ENCODE measurements around the gene DERL3. TPM values are rescaled to one million over a fixed set of nuclear protein-coding genes. Genes with fewer than 3 reads are reported as not detected.

DERL3 gene
- total RNA-seq, 2 experiments from 2014 or later: 8.1 to 9.7 TPM

DNA sequence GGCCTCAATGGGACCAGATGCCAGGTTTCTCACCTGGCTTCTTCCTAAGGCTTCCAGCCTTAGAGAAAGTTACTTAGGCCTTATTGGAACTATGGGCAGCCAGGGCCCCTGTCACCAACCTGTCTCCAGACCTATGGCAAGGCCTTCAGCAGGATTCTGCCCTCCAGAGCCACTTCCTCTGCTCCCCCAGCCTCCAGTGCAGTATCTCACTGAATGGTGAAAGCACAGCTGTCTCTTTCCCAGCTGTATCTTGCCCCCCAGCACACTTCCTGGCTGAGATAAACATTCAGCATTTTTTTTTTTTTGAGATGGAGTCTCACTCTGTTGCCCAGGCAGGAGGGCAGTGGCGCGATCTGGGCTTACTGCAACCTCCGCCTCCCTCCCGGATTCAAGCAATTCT, 20.4 kb upstream of the DERL3 start:
- Mint-ChIP-seq H3K27me3 (no peaks in the 10 kb centered on the region), H3K27ac (no peak overlapping the region), H3K4me3 (peak overlapping the region; percentile 89), H3K4me1 (ENCODE audit: low read depth) (peaks cover 17% of the 10 kb centered on the region), H3K9me3 (no peaks in the 10 kb centered on the region), H3K36me3 (no peaks in the 10 kb centered on the region)
- ChIA-PET CTCF (interaction anchor here (0.6 to 4.1 kb wide), 6 partner anchors 9 to 945 kb away, joined by 3 to 50 read pairs (median 4); partner anchors contain the start of gene MIF), POLR2A (interaction anchor here (3.4 kb wide), 1 partner anchor 35 kb away, joined by 18 read pairs; the partner anchor contains the start of gene MIF)
- intact Hi-C loops (cut with micrococcal nuclease): loop anchor here (5.0 kb wide), 3 partner anchors 33 to 322 kb away; partner anchors contain the start of genes MIF and SMARCB1
- DNase-seq: no peak

- peak overlapping the region; percentile 89 for H3K4me3 Mint-ChIP-seq
- POLR2A ChIA-PET: interaction anchor here (1.5 to 3.4 kb wide), 2 partner anchors 12 to 36 kb away, joined by 5 to 18 read pairs; partner anchors contain the start of gene MIF
- no peaks in the 10 kb centered on the region for H3K9me3 Mint-ChIP-seq
- intact Hi-C loops (cut with micrococcal nuclease): loop anchor here (5.0 kb wide), 3 partner anchors 34 to 321 kb away; partner anchors contain the start of genes MIF and SMARCB1
- no peak for DNase-seq
- H3K4me1 Mint-ChIP-seq (ENCODE audit: low read depth): peaks cover 17% of the 10 kb centered on the region
- no peaks in the 10 kb centered on the region for H3K27me3 Mint-ChIP-seq
- no peaks in the 10 kb centered on the region for H3K36me3 Mint-ChIP-seq
- peak overlapping the region; percentile 78 for H3K27ac Mint-ChIP-seq
- CTCF ChIA-PET: interaction anchor here (0.9 to 4.1 kb wide), 6 partner anchors 9 to 946 kb away, joined by 3 to 50 read pairs (median 4); partner anchors contain the start of gene MIF
Observed at GRCh38 chr22:23858484-23858815, 19.6 kb upstream of the DERL3 start.

GRCh38 chr22:23857606-23858483, 19.0 kb upstream of the DERL3 start, which contains the start of gene SLC2A11:
TSS of gene SLC2A11 (plus strand) at chr22:23857875. CDS start at chr22:23858000, 125 bp downstream.
- intact Hi-C loops (cut with micrococcal nuclease): loop anchor here (5.0 kb wide), 3 partner anchors 34 to 321 kb away; partner anchors contain the start of genes MIF and SMARCB1
- CTCF ChIA-PET: interaction anchor here (0.6 to 4.1 kb wide), 11 partner anchors 8 to 946 kb away, joined by 3 to 50 read pairs (median 3); partner anchors contain the start of gene MIF

DNA sequence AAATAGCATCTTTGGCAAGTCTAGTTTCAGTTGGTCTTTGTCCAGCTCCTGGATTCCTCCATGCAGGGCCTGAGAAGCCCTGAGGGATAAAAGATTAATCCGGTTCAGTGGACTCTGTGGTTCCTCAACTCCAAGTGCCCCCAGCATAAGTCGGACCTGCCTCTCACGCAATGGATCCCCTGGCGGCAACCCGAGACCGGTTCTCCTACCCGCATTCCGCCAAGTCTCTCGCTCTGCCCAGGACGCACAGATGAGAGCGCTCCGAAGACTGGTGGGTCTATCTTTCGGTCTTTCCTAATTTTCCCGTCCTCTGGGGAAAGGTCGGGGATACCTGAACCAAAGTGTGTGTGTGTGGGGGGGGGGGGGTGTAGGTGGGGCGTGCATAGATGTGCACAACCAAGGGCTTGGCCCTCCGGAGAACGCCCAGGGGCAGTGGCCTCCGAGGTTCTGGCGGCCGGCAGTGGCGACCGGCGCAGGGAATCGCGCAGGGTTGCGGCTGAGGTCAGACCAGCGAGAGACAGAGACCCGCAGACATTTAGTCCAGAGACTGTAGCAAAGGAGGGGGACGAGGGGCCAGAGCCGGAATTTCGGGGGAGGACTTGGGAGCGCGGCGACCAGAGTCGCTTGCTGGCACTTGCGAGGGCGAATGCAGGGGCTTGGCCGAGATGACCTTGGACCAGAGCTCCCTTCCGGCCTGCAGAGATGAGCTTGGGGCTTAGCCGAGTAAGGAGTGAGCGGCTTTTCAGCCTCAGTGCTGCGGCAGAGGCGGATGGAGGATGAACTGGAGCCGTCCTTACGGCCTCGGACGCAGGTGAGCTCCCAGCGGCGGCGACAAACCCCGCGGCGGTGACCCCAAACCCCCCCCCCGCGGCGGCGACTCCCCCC, 18.2 kb upstream of the DERL3 start:
- peaks cover 17% of the 10 kb centered on the region for H3K4me1 Mint-ChIP-seq (ENCODE audit: low read depth)
- peak overlapping the region; percentile 78 for H3K27ac Mint-ChIP-seq
- ChIA-PET POLR2A (interaction anchor here (0.7 to 3.4 kb wide), 7 partner anchors 8 to 571 kb away, joined by 3 to 18 read pairs (median 5); partner anchors contain the start of genes ADORA2A, DERL3 and MIF), CTCF (interaction anchor here (0.6 to 4.1 kb wide), 11 partner anchors 7 to 316 kb away, joined by 3 to 50 read pairs (median 3); partner anchors contain the start of gene MIF)
- H3K36me3 Mint-ChIP-seq: no peaks in the 10 kb centered on the region
- H3K9me3 Mint-ChIP-seq: no peaks in the 10 kb centered on the region
- peak overlapping the region; percentile 89 for H3K4me3 Mint-ChIP-seq
- intact Hi-C loops (cut with micrococcal nuclease): loop anchor here (5.0 kb wide), 3 partner anchors 35 to 320 kb away; partner anchors contain the start of genes MIF and SMARCB1
- peak; percentile 31 for DNase-seq
- no peaks in the 10 kb centered on the region for H3K27me3 Mint-ChIP-seq

More at GRCh38 chr22:23857606-23858483, 19.0 kb upstream of the DERL3 start, which contains the start of gene SLC2A11:
- no peaks in the 10 kb centered on the region for H3K9me3 Mint-ChIP-seq
- H3K27me3 Mint-ChIP-seq: no peaks in the 10 kb centered on the region
- peaks cover 17% of the 10 kb centered on the region for H3K4me1 Mint-ChIP-seq (ENCODE audit: low read depth)
- no peaks in the 10 kb centered on the region for H3K36me3 Mint-ChIP-seq
- POLR2A ChIA-PET: interaction anchor here (0.7 to 3.4 kb wide), 7 partner anchors 8 to 570 kb away, joined by 3 to 18 read pairs (median 5); partner anchors contain the start of genes ADORA2A, DERL3 and MIF
- peak; percentile 96 for DNase-seq
- H3K27ac Mint-ChIP-seq: peak within 1 kb of the TSS; percentile 78
- peak within 1 kb of the TSS; percentile 89 for H3K4me3 Mint-ChIP-seq

DNA sequence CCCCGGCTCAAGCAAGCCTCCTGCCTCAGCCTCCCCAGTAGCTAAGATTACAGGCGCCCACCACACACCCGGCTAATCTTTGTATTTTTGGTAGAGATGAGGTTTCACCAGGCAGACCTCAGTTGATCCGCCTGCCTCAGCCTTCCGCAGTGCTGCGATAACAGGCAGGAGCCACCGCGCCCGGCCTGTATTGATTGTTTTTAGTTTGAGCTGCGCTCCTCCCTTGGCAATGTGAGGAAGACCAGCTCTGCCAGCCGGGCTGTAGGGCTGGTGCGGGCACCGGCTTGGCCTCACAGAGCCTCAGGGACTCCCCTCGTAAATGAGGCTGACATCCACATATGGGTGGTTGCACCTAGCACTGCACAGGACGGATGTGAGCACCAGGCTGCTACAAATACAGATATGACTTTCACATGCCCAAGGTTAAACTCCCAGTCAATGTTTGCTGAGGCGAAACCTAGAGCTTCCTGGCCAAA, 11.4 kb upstream of the DERL3 start:
- H3K27me3 Mint-ChIP-seq: peaks cover 2% of the 10 kb centered on the region
- no peak overlapping the region for H3K4me3 Mint-ChIP-seq
- ChIA-PET POLR2A (interaction anchor here (1.2 to 1.4 kb wide), 3 partner anchors 7 to 83 kb away, joined by 3 to 4 read pairs (median 3); no protein-coding TSS in a partner anchor), CTCF (interaction anchor here (0.6 to 3.2 kb wide), 39 partner anchors 9 to 502 kb away, joined by 3 to 50 read pairs (median 4); partner anchors contain the start of genes CHCHD10, DERL3, DRICH1 and MIF)
- H3K27ac Mint-ChIP-seq: no peak overlapping the region
- peaks cover 7% of the 10 kb centered on the region for H3K4me1 Mint-ChIP-seq (ENCODE audit: low read depth)
- intact Hi-C loops (cut with micrococcal nuclease): no loop called here
- no peaks in the 10 kb centered on the region for H3K36me3 Mint-ChIP-seq
- DNase-seq: no peak
- no peaks in the 10 kb centered on the region for H3K9me3 Mint-ChIP-seq

DNA sequence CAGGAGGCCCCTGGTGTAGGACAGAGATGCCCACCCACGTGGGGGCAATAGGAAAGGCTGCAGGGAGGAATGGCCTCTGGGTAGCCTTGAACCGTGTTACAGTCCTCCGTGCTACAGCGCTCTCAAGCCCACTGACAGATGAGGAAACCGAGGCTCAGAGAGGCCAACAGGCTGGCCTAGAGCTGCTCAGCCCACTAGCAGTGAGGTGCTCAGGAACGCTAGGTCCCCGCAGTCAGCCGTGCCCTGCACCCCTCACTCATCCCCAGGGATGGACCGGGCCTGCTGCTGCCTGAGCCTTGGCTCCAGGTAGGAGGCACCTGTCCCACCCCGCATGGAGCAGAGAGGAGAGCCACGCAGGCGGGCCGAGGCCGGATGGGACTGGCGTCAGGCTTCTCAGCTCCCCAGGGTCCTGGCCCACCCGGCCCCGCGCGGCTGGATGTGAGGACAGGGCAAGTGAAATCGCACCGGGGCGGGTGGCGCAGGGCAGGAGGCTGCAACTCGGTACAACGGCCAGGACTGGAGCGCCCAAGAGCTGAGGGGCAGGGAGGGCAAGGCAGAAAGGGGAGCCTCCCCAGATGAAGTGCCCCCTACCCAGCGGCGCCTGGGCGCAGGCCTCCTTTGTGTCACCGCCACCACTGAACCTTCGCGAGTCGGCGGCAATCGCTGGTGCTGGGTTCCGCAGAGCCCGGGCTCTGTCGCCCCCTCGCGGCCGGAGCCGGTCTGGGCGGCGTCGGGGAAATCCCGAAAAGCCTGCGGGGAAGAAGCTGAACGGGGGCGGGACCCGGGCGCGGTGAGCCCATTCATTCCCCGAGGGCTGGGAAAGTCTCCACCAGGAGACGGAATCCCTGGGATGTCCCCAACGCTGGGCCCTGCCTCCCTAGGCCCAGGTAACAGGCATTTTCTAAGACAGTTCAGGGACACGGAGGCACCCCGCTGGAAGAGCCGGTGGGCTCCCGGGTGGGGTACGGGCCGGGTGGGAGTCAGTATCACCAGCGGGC, 10.5 kb upstream of the DERL3 start:
- Mint-ChIP-seq H3K4me1 (ENCODE audit: low read depth) (peaks cover 7% of the 10 kb centered on the region), H3K36me3 (no peaks in the 10 kb centered on the region), H3K9me3 (no peaks in the 10 kb centered on the region), H3K4me3 (no peak overlapping the region), H3K27ac (no peak overlapping the region), H3K27me3 (peaks cover 2% of the 10 kb centered on the region)
- CTCF ChIA-PET: interaction anchor here (0.6 to 3.2 kb wide), 39 partner anchors 10 to 501 kb away, joined by 3 to 50 read pairs (median 4); partner anchors contain the start of genes CHCHD10, DERL3, DRICH1 and MIF
- POLR2A ChIA-PET: interaction anchor here (1.2 to 1.4 kb wide), 2 partner anchors 8 to 82 kb away, joined by 3 to 4 read pairs; no protein-coding TSS in a partner anchor
- peak; percentile 91 for DNase-seq
- intact Hi-C loops (cut with micrococcal nuclease): loop anchor here (5.0 to 10.0 kb wide), 3 partner anchors 145 to 307 kb away; no protein-coding TSS in a partner anchor

GRCh38 chr22:23847991-23848864, 9.4 kb upstream of the DERL3 start:
- ChIA-PET POLR2A (no interaction called here), CTCF (interaction anchor here (0.7 kb wide), 1 partner anchor 9 kb away, joined by 3 read pairs; the partner anchor contains the start of gene SLC2A11)
- H3K27ac Mint-ChIP-seq: no peak overlapping the region
- H3K4me1 Mint-ChIP-seq (ENCODE audit: low read depth): peaks cover 7% of the 10 kb centered on the region
- no peaks in the 10 kb centered on the region for H3K36me3 Mint-ChIP-seq
- no peaks in the 10 kb centered on the region for H3K9me3 Mint-ChIP-seq
- peaks cover 2% of the 10 kb centered on the region for H3K27me3 Mint-ChIP-seq
- DNase-seq: no peak
- intact Hi-C loops (cut with micrococcal nuclease): loop anchor here (5.0 to 10.0 kb wide), 3 partner anchors 143 to 306 kb away; no protein-coding TSS in a partner anchor
- H3K4me3 Mint-ChIP-seq: no peak overlapping the region

GRCh38 chr22:23847310-23847920, 8.6 kb upstream of the DERL3 start:
- Mint-ChIP-seq H3K36me3 (no peaks in the 10 kb centered on the region), H3K9me3 (no peaks in the 10 kb centered on the region), H3K27me3 (peaks cover 2% of the 10 kb centered on the region), H3K4me1 (ENCODE audit: low read depth) (peaks cover 7% of the 10 kb centered on the region), H3K4me3 (no peak overlapping the region), H3K27ac (no peak overlapping the region)
- ChIA-PET POLR2A (interaction anchor here (1.6 kb wide), 1 partner anchor 80 kb away, joined by 6 read pairs; no protein-coding TSS in a partner anchor), CTCF (no interaction called here)
- no peak for DNase-seq
- intact Hi-C loops (cut with micrococcal nuclease): loop anchor here (5.0 to 10.0 kb wide), 3 partner anchors 143 to 305 kb away; no protein-coding TSS in a partner anchor

DNA sequence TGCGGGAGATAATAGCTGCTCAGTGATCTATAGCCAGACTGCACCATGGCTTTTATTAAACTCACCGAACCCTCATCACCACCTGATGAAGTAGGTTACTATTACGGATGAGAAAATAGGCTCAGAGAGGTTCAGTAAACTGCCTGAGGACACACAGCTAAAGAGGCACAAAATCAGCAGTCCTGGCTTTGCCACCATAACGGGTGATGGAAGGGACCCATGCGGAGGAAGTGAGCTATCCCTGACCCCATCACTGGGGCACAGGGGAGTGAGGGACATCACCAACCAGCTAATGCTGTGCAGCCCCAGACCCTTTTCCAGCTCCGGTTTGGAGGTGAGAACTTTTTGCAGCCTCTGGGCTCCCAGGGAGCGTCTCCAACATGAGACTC, 7.3 kb upstream of the DERL3 start:
- peaks cover 7% of the 10 kb centered on the region for H3K4me1 Mint-ChIP-seq (ENCODE audit: low read depth)

More for the DNA sequence above, 7.3 kb upstream of the DERL3 start:
- DNase-seq: no peak
- intact Hi-C loops (cut with micrococcal nuclease): loop anchor here (5.0 to 10.0 kb wide), 3 partner anchors 141 to 304 kb away; no protein-coding TSS in a partner anchor
- no peak overlapping the region for H3K4me3 Mint-ChIP-seq
- ChIA-PET CTCF (interaction anchor here (0.5 to 1.3 kb wide), 6 partner anchors 10 to 329 kb away, joined by 3 to 6 read pairs (median 3); no protein-coding TSS in a partner anchor), POLR2A (interaction anchor here (1.3 to 1.6 kb wide), 3 partner anchors 12 to 79 kb away, joined by 5 to 6 read pairs (median 5); partner anchors contain the start of genes MIF and SLC2A11)
- H3K36me3 Mint-ChIP-seq: no peaks in the 10 kb centered on the region
- no peaks in the 10 kb centered on the region for H3K9me3 Mint-ChIP-seq
- peaks cover under 1% of the 10 kb centered on the region for H3K27me3 Mint-ChIP-seq
- no peak overlapping the region for H3K27ac Mint-ChIP-seq
